ENCODE measurements around the gene NOTCH1. TPM values are rescaled to one million over a fixed set of nuclear protein-coding genes. Genes with fewer than 3 reads are reported as not detected.

NOTCH1 gene
- total and polyA plus RNA-seq, 2 of the 13 experiments (the other 11 are each of a cell fraction or from before 2014, with no cell fraction given) = 0.09 to 0.35 TPM

DNA sequence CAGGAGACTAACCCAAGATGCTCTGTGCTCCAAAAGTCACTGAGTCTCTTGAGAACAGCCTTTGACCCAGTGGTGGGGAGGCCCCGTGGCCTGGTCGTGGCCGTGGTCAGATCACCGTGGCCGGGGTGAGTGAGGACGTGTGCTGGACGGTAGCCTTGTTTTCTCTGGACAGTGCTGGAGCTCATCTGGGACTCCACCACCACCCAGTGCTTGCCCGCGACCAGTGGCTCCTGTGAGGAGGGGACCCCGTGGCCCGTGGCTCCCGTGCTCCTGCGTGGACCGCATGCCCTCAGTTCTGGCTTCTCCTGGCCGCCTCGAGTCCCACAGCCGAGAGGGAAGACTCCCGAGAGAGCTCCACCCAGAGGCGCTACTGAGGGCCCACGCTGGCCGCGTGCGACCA lies 15.9 kb upstream of the NOTCH1 start:
- TF ChIP-seq, protein P1, sequence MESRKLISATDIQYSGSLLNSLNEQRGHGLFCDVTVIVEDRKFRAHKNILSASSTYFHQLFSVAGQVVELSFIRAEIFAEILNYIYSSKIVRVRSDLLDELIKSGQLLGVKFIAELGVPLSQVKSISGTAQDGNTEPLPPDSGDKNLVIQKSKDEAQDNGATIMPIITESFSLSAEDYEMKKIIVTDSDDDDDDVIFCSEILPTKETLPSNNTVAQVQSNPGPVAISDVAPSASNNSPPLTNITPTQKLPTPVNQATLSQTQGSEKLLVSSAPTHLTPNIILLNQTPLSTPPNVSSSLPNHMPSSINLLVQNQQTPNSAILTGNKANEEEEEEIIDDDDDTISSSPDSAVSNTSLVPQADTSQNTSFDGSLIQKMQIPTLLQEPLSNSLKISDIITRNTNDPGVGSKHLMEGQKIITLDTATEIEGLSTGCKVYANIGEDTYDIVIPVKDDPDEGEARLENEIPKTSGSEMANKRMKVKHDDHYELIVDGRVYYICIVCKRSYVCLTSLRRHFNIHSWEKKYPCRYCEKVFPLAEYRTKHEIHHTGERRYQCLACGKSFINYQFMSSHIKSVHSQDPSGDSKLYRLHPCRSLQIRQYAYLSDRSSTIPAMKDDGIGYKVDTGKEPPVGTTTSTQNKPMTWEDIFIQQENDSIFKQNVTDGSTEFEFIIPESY (CRISPR knock-in tag; IDR thresholded peaks at IDR 0.05) = 0 out of 2 replicates have a peak, but pooled peaks have one; percentile 48
- TF ChIP-seq ZNF678 (CRISPR knock-in tag; IDR thresholded peaks at IDR 0.05) = no peak
- Histone ChIP-seq H4K20me1 (ENCODE audit: insufficient read depth, low read length) (no peaks in the 10 kb centered on the region), H3K4me3 (replicated peaks in 1 of 3; ENCODE audit: insufficient read depth in 1 of 3, low read depth in 2 of 3, low read length in 3 of 3) (no peak overlapping the region), H3K4me1 (ENCODE audit: insufficient read depth, low read length) (peaks cover 9% of the 10 kb centered on the region), H3K27ac (ENCODE audit: extremely low read length, insufficient read depth, low read length) (no peak overlapping the region), H3K9ac (ENCODE audit: insufficient read depth, low read depth, low read length) (no peak overlapping the region), H3K27me3 (ENCODE audit: control insufficient read depth in 1 of 2, insufficient read depth in 2 of 2, low read length in 2 of 2) (peaks cover 28 to 57% of the 10 kb centered on the region in 2 experiments), H3K36me3 (replicated peaks in 1 of 2; ENCODE audit: control insufficient read depth in 1 of 2, insufficient read depth in 2 of 2, low read length in 2 of 2) (no peaks in the 10 kb centered on the region), H3K79me2 (ENCODE audit: insufficient read depth, low read length) (no peaks in the 10 kb centered on the region), H2AFZ (ENCODE audit: low read length) (no peak overlapping the region), H3K4me2 (ENCODE audit: low read depth, low read length) (no peak overlapping the region), H3K9me3 (ENCODE audit: low read length) (peaks cover 10% of the 10 kb centered on the region)
- ChIA-PET CTCF (ENCODE audit: low intra/inter-chr PET ratio, low total read pairs) (no interaction called here), POLR2A (no interaction called here)
- FAIRE-seq (no peak), ATAC-seq (no peak), DNase-seq (ENCODE audit: low spot score) (no peak)
- intact Hi-C loops (cut with micrococcal nuclease; ENCODE audit: unreplicated experiment) = no loop called here
- in situ Hi-C loops (cut with HindIII; ENCODE audit: extremely low pct_ligation_motif_present, low pct_unique_long_range_greater_than_20kb) = no loop called here
- WGBS (ENCODE audit: low lambda C conversion rate) = 56% methylated on average over 4 of the region's 23 CpGs
- no TSS peak for BruUV-seq (replicated peaks)

DNA sequence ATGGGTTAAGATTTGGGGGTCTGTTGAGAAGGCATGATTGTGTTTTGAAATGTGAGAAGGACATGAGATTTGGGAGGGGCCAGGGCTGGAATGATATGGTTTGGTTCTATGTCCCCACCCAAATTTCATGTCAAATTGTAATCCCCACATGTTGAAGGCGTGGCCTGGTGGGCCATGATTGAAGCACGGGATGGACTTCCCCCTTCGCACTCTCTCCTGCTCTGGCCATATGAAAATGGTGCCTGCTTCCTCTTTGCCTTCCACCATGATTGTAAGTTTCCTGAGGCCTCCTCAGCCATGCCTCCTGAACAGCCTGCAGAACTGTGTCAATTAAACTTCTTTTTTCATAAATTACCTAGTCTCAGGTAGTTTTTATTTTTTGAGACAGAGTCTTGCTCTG lies 14.7 kb upstream of the NOTCH1 start:
- Histone ChIP-seq H3K4me1 (ENCODE audit: insufficient read depth, low read length) (peaks cover 9% of the 10 kb centered on the region), H3K27me3 (ENCODE audit: control insufficient read depth in 1 of 2, insufficient read depth in 2 of 2, low read length in 2 of 2) (peaks cover 25 to 54% of the 10 kb centered on the region in 2 experiments), H2AFZ (ENCODE audit: low read length) (no peak overlapping the region), H3K36me3 (replicated peaks in 1 of 2; ENCODE audit: control insufficient read depth in 1 of 2, insufficient read depth in 2 of 2, low read length in 2 of 2) (no peaks in the 10 kb centered on the region), H3K4me3 (replicated peaks in 1 of 3; ENCODE audit: insufficient read depth in 1 of 3, low read depth in 2 of 3, low read length in 3 of 3) (no peak overlapping the region), H3K4me2 (ENCODE audit: low read depth, low read length) (no peak overlapping the region), H3K9me3 (ENCODE audit: low read length) (peaks cover 10% of the 10 kb centered on the region), H3K79me2 (ENCODE audit: insufficient read depth, low read length) (no peaks in the 10 kb centered on the region), H4K20me1 (ENCODE audit: insufficient read depth, low read length) (no peaks in the 10 kb centered on the region), H3K9ac (ENCODE audit: insufficient read depth, low read depth, low read length) (no peak overlapping the region), H3K27ac (ENCODE audit: extremely low read length, insufficient read depth, low read length) (no peak overlapping the region)
- CTCF ChIA-PET (ENCODE audit: low intra/inter-chr PET ratio, low total read pairs) = no interaction called here
- WGBS (ENCODE audit: low lambda C conversion rate) = 36% methylated on average over 2 of the region's 3 CpGs
- FAIRE-seq (no peak), DNase-seq (ENCODE audit: low spot score) (no peak), ATAC-seq (no peak)
- POLR2A ChIA-PET = no interaction called here
- no TSS peak for BruUV-seq (replicated peaks)
- intact Hi-C loops (cut with micrococcal nuclease; ENCODE audit: unreplicated experiment) = no loop called here
- in situ Hi-C loops (cut with HindIII; ENCODE audit: extremely low pct_ligation_motif_present, low pct_unique_long_range_greater_than_20kb) = no loop called here
- TF ChIP-seq, protein P2, sequence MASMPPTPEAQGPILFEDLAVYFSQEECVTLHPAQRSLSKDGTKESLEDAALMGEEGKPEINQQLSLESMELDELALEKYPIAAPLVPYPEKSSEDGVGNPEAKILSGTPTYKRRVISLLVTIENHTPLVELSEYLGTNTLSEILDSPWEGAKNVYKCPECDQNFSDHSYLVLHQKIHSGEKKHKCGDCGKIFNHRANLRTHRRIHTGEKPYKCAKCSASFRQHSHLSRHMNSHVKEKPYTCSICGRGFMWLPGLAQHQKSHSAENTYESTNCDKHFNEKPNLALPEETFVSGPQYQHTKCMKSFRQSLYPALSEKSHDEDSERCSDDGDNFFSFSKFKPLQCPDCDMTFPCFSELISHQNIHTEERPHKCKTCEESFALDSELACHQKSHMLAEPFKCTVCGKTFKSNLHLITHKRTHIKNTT (CRISPR knock-in tag; IDR thresholded peaks at IDR 0.05) = no peak
- no peak for TF ChIP-seq ARHGAP35 (CRISPR knock-in tag; IDR thresholded peaks at IDR 0.05; ENCODE audit: borderline replicate concordance)
- no peak for TF ChIP-seq ZNF331 (CRISPR knock-in tag; IDR thresholded peaks at IDR 0.05)
- no peak for TF ChIP-seq ZNF747 (CRISPR knock-in tag; IDR thresholded peaks at IDR 0.05; ENCODE audit: borderline replicate concordance)
- no peak for TF ChIP-seq KDM5B (CRISPR knock-in tag; IDR thresholded peaks at IDR 0.05; ENCODE audit: borderline replicate concordance)
- TF ChIP-seq SNRNP70 (IDR thresholded peaks at IDR 0.05; ENCODE audit: low read depth, low read length) = no peak
- TF ChIP-seq NR2C2 (CRISPR knock-in tag; IDR thresholded peaks at IDR 0.05; ENCODE audit: borderline replicate concordance) = no peak
- TF ChIP-seq PRDM15 (CRISPR knock-in tag; IDR thresholded peaks at IDR 0.05) = no peak
